ENCODE data around the gene GPR61.
A peak's percentile ranks its signal among the peaks of the same experiment; 100 is the strongest.

The GPR61 gene

GRCh38 chr1:109539676-109540075 is at the start of gene GPR61:
GPR61 (plus strand) TSS chr1:109539872; CDS start chr1:109543023, 3,151 bp downstream.
- DNase-seq, result no peak

GRCh38 chr1:109490029-109490933 is 49.4 kb upstream of the GPR61 start:
- DNase-seq, result peak in 1 of 2 experiments; percentile 7

- DNase-seq, result no peak
Measured at GRCh38 chr1:109490934-109491302, 48.8 kb upstream of the GPR61 start.

- DNase-seq, result no peak
Measured at GRCh38 chr1:109491372-109491771, 48.3 kb upstream of the GPR61 start.

GRCh38 chr1:109492779-109493178 is 46.9 kb upstream of the GPR61 start:
- DNase-seq, result no peak

GRCh38 chr1:109493227-109493626 is 46.4 kb upstream of the GPR61 start:
- DNase-seq, result no peak

- DNase-seq, result peak; percentile 57 to 73
Measured at GRCh38 chr1:109493805-109494539, 45.7 kb upstream of the GPR61 start, which contains the start of gene CYB561D1. CYB561D1 (plus strand) TSS chr1:109494094; CDS start chr1:109494140, 46 bp downstream.

GRCh38 chr1:109495738-109496137 is 43.9 kb upstream of the GPR61 start:
- DNase-seq, result no peak

- DNase-seq, result no peak
Measured at GRCh38 chr1:109497449-109498160, 42.1 kb upstream of the GPR61 start.

GRCh38 chr1:109498161-109498801 is 41.4 kb upstream of the GPR61 start:
- no peak for DNase-seq

GRCh38 chr1:109499081-109499480 is 40.6 kb upstream of the GPR61 start:
- no peak for DNase-seq

GRCh38 chr1:109499661-109500536 is 39.8 kb upstream of the GPR61 start:
- no peak for DNase-seq

GRCh38 chr1:109500941-109501381 is 38.7 kb upstream of the GPR61 start:
- no peak for DNase-seq

- no peak for DNase-seq
Measured at GRCh38 chr1:109501644-109502363, 37.9 kb upstream of the GPR61 start.

- DNase-seq, result no peak
Measured at GRCh38 chr1:109502364-109502851, 37.3 kb upstream of the GPR61 start.

- no peak for DNase-seq
Measured at GRCh38 chr1:109503935-109504334, 35.7 kb upstream of the GPR61 start.

- no peak for DNase-seq
Measured at GRCh38 chr1:109504974-109505373, 34.7 kb upstream of the GPR61 start.

GRCh38 chr1:109508001-109508872 is 31.4 kb upstream of the GPR61 start:
- no peak for DNase-seq

GRCh38 chr1:109508873-109509175 is 30.8 kb upstream of the GPR61 start:
- DNase-seq, result no peak
